Tibial nerve (tissue), 4 donors: Measurements from ENCODE around the gene ASXL1. TPM values are rescaled to one million over a fixed set of nuclear protein-coding genes. Genes with fewer than 3 reads are reported as not detected.

Source experiments
- DNase-seq, 2 donors: peaks; one replicate each; pipeline ENCODE4 v3.0.0-alpha.2; 2019; ENCODE audit warnings: low spot score in 2 of 2
- H3K27ac ChIP-seq, 4 donors: fragments of 200-600 bp; sonication (generic) in 3 of 4; one replicate each; pipeline ENCODE4 v1.5.1; 2017 to 2019; ENCODE audit warnings: mild to moderate bottlenecking in 1 of 4
- H3K27me3 ChIP-seq, 2 donors: fragments of 200-600 bp; sonication (generic) in 1 of 2; one replicate each; pipeline versions ENCODE4 v1.5.1 to v1.6.0; 2017 to 2019
- H3K36me3 ChIP-seq, 3 donors: fragments of 200-600 bp; sonication (generic); one replicate each; pipeline ENCODE4 v1.5.1; 2018 to 2019
- H3K4me1 ChIP-seq, 4 donors: fragments of 200-600 bp; sonication (generic) in 3 of 4; one replicate each; pipeline ENCODE4 v1.5.1; 2017 to 2019
- H3K4me3 ChIP-seq, 4 donors: fragments of 200-600 bp; sonication (generic) in 3 of 4; one replicate each; pipeline ENCODE4 v1.5.1; 2017 to 2019; ENCODE audit warnings: mild to moderate bottlenecking in 1 of 4, moderate library complexity in 1 of 4
- H3K9me3 ChIP-seq, 4 donors: fragments of 200-600 bp; sonication (generic) in 3 of 4; one replicate each; pipeline ENCODE4 v1.5.1; 2017 to 2019
- CTCF ChIP-seq, 5 experiments: fragments of 200-600 bp in 3 of 5; fragments of 450-650 bp in 2 of 5; sonication (generic) in 3 of 5; IDR thresholded peaks; one replicate each; pipeline ENCODE4 v1.5.1; 2016 to 2019; ENCODE audit warnings: antibody characterized with exemption in 5 of 5, mild to moderate bottlenecking in 3 of 5, moderate library complexity in 2 of 5
- EP300 ChIP-seq, 2 donors: sonication (generic); formaldehyde crosslinking; IDR thresholded peaks; one replicate each; pipeline ENCODE4 v1.6.1; 2017; ENCODE audit warnings: antibody characterized with exemption in 2 of 2, mild to moderate bottlenecking in 1 of 2
- POLR2A ChIP-seq, 2 donors: fragments of 450-650 bp; IDR thresholded peaks; one replicate each; pipeline ENCODE4 v1.6.1; 2017; ENCODE audit warnings: antibody characterized with exemption in 2 of 2, mild to moderate bottlenecking in 2 of 2, moderate library complexity in 2 of 2
- WGBS, 2 donors: methylation state at CpG; one replicate each; pipeline ENCODE4 v1.1.5; 2018; 5-methylcytosine and 5-hydroxymethylcytosine counted together
- total RNA-seq, 4 donors: library from RNA; depleted of rRNA; stranded (reverse); fragments of >200 nt; gene quantifications; one replicate each; pipeline ENCODE4 v1.1.0, GENCODE V29; 2016

ASXL1 gene
- total RNA-seq, 4 donors from 2014 or later, result 108 to 194 (median 138) TPM

DNA sequence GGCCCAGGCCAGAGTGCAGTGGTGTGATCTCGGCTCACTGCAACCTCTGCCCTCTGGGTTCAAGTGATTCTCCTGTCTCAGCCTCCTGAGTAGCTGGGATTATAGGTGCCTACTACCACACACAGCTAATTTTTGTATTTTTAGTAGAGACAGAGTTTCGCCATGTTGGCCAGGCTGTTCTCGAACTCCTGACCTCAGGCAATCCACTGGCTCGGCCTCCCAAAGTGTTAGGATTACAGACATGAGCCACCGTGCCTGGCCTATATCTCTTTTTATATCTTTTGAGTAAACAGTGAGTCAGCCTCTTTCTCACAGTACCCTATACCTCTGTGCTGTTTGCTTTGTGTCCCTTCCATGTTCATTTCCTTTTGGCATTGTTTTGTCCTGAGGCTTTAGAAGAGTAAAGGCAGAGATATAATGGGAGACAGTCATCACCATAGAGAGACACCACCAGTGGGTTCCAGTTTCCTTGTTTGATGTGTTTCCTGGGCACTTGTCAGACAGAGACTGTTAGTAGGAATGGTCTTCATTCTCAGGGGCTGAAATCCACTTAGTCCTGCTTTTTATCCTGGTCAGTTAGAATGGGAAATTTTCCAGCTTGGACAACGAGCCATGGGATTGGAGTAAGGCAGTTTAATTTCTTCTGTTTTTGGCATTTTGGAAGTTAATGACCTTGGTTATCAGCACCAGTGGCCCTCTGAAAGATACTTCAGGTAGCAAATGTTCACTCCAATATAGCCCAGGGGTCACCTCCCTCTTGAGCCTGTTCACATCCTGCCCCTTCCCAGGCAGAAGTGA, 32.2 kb upstream of the ASXL1 start:
- Histone ChIP-seq H3K4me1 (no peaks in the 10 kb centered on the region), H3K27me3 (no peaks in the 10 kb centered on the region), H3K27ac (no peak overlapping the region), H3K36me3 (peaks cover 0 to 51% (median 5%) of the 10 kb centered on the region in 3 donors), H3K4me3 (no peak overlapping the region), H3K9me3 (no peaks in the 10 kb centered on the region)
- 72 to 74% methylated on average over 6 of the region's 6 CpGs for WGBS, 2 donors
- TF ChIP-seq CTCF (IDR thresholded peaks at IDR 0.05), result no peak
- no peak for TF ChIP-seq EP300 (IDR thresholded peaks at IDR 0.05)
- no peak for TF ChIP-seq POLR2A (IDR thresholded peaks at IDR 0.05)
- no peak for DNase-seq

- H3K9me3 ChIP-seq, result no peaks in the 10 kb centered on the region
- H3K36me3 ChIP-seq, result peaks cover 0 to 56% (median 9%) of the 10 kb centered on the region in 3 donors
- WGBS, 2 donors, result 61 to 79% methylated on average over 1 of the region's 1 CpG
- no peak overlapping the region for H3K4me3 ChIP-seq
- TF ChIP-seq CTCF (IDR thresholded peaks at IDR 0.05) (no peak), POLR2A (IDR thresholded peaks at IDR 0.05) (no peak), EP300 (IDR thresholded peaks at IDR 0.05) (no peak)
- DNase-seq, result no peak
- H3K27me3 ChIP-seq, result no peaks in the 10 kb centered on the region
- no peaks in the 10 kb centered on the region for H3K4me1 ChIP-seq
- no peak overlapping the region for H3K27ac ChIP-seq
Measured at GRCh38 chr20:32326504-32326845, 31.7 kb upstream of the ASXL1 start.

DNA sequence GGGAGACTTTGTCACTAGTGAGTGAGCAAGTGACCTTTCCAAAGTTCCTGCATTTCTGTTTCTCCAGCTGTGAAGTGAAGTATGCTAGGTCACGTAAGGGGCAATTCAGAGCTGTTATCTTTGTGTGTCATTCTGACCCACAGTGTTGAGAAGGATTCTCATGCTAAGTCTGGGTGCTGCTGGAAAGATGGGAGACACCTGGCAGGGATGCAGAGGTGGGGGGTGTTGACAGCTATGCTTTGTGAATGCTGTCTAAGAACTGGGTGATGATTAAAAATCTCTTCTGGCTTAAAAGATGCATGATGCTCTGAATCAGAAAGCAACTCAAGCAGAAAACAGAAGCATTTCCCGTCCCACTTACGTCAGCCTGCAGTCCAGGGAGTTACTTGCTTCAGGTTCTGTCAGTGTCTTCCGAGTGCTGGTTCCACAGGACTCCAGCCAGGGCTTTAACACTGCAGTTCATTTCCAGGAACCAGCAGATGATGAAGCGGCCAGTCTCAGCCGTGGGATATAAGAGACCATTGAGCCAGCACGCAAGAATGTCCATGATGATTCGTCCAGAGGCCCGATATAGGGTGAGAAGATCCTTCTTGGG, 30.9 kb upstream of the ASXL1 start:
- Histone ChIP-seq H3K4me1 (no peaks in the 10 kb centered on the region), H3K27me3 (no peaks in the 10 kb centered on the region), H3K27ac (no peak overlapping the region), H3K36me3 (peaks cover 0 to 63% (median 9%) of the 10 kb centered on the region in 3 donors), H3K9me3 (no peaks in the 10 kb centered on the region), H3K4me3 (no peak overlapping the region)
- 80 to 84% methylated on average over 9 of the region's 9 CpGs for WGBS, 2 donors
- no peak for TF ChIP-seq POLR2A (IDR thresholded peaks at IDR 0.05)
- TF ChIP-seq EP300 (IDR thresholded peaks at IDR 0.05), result no peak
- TF ChIP-seq CTCF (IDR thresholded peaks at IDR 0.05), result no peak
- no peak for DNase-seq

DNA sequence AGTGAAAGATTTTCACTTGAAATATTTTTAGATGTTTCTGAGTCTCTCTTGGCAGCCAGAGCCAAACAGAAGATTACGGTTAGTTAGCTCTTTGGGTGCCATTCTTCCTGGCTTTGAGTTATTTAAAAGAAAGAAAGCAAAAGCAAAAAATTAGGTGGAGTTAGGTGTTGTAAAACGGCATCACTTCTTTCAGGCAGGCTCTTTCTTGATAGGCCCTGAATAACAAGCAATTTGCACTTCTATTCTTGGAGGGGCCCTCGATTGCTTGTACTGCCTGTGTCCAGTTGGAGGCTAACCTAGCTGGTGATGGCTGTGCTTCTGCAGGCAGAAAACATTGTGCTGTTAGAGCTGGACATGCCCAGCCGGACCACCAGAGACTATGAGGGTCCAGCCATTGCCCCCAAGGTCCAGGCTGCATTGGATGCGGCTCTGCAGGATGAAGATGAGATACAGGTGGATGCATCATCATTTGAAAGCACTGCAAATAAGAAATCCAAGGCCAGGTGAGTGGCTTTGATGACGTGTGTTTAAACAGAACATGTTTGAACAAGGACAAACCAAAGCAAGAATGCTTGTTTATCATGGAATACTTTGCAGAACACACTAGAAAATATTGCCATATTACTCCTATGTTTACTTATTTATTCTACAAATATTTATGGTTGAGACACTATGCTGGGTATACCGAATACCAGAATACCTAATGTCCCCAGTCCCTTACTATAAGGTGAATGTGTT, 28.1 kb upstream of the ASXL1 start:
- H3K9me3 ChIP-seq, result no peaks in the 10 kb centered on the region
- H3K27me3 ChIP-seq, result no peaks in the 10 kb centered on the region
- no peak overlapping the region for H3K27ac ChIP-seq
- WGBS, 2 donors, result 82 to 87% methylated on average over 7 of the region's 7 CpGs
- TF ChIP-seq CTCF (IDR thresholded peaks at IDR 0.05) (no peak), POLR2A (IDR thresholded peaks at IDR 0.05) (no peak), EP300 (IDR thresholded peaks at IDR 0.05) (no peak)
- H3K4me3 ChIP-seq, result no peak overlapping the region
- H3K36me3 ChIP-seq, result peaks cover 0 to 86% (median 9%) of the 10 kb centered on the region in 3 donors
- DNase-seq, result no peak
- H3K4me1 ChIP-seq, result peaks cover 0 to 6% (median 0%) of the 10 kb centered on the region in 4 donors

GRCh38 chr20:32330555-32330897, 27.6 kb upstream of the ASXL1 start:
- Histone ChIP-seq H3K4me1 (peaks cover 0 to 6% (median 0%) of the 10 kb centered on the region in 4 donors), H3K4me3 (no peak overlapping the region), H3K36me3 (peaks cover 0 to 89% (median 9%) of the 10 kb centered on the region in 3 donors), H3K9me3 (no peaks in the 10 kb centered on the region), H3K27ac (no peak overlapping the region), H3K27me3 (no peaks in the 10 kb centered on the region)
- no peak for DNase-seq
- TF ChIP-seq POLR2A (IDR thresholded peaks at IDR 0.05) (no peak), EP300 (IDR thresholded peaks at IDR 0.05) (no peak), CTCF (IDR thresholded peaks at IDR 0.05) (no peak)
- WGBS, 2 donors, result 90 to 91% methylated on average over 1 of the region's 1 CpG
